ENCODE results near the gene VSTM4.

Gene VSTM4

DNA sequence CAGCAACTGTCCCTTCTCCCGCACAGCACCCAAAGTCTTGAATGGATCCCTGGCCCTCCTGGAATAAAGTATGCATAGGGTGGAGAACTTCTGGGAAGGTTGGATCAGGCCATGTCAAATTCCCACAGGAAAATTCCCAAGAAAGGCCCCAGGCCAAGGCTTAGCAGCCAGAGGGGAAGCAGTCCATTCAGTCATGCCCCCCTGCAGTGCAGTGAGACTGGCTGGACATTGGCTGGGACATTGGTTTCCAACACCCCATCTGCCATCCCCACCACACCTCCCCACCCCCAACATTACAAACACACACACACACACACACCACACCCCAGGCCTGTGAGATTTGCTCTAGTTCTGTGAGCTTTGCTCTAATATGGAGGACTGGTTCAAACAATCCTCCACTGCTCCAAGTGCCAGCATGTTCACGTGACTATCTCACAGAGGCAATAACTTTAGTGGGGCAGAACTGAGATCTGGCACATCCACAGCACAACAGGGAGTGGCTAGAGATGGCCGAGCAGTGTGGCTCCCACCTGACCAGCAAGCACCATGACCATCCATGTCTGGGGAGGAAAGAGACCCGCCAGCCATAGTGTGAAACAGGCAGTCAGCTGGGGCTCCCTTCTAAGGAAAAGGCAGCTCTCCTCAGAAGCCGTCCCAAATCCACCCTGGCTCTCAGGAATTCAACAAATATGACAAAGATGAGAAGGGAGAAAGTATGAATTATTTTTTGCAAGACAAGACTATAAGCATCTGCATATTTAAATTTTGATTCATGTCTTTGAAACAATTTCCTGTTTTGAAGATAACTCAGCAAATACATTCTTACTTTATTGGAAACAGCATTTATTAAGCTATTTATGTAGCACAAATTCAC is 25.2 kb upstream of the VSTM4 start:
- no peak for DNase-seq

GRCh38 chr10:49139846-49140195 is 24.5 kb upstream of the VSTM4 start:
- no peak for DNase-seq

DNA sequence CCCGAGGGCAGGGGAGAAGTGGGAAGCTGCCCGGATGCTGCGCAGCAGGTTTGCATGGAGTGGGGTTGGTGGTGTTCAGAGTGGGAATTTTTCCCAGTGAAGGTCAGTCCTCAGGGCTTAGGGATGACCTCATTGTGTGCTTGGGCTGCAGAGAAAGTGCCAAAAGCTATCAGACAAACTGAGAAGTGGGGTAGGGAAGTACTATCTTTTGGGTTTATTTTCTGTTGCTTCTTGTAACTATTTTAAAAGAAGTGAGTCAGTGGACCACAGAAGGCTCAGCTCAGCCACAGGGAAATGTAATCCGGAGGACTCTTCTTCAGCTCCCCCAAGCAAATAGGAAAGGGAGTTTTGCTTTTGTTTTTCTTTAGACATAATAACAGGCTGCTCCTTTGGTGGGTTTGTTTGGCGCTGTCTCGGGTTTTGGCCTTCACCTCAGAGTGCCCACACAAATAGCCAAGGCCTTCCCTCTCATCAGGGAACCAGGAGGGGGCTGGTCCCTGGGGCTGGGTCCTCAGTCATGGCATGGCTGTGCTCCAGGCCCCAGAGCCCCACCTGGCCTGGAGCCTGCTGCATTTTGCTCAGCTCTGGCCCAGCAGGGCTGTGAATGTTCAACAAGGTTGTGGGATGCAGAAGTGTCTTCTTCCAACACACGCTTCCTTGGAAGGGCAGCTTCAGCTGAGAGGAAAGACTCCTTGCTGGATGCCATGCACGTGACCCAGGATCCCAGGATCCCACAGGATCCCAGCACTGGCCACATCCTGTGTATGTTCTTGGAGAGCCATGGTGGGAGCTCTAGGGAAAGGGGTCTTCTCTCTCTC is 23.9 kb upstream of the VSTM4 start:
- DNase-seq, result no peak

DNA sequence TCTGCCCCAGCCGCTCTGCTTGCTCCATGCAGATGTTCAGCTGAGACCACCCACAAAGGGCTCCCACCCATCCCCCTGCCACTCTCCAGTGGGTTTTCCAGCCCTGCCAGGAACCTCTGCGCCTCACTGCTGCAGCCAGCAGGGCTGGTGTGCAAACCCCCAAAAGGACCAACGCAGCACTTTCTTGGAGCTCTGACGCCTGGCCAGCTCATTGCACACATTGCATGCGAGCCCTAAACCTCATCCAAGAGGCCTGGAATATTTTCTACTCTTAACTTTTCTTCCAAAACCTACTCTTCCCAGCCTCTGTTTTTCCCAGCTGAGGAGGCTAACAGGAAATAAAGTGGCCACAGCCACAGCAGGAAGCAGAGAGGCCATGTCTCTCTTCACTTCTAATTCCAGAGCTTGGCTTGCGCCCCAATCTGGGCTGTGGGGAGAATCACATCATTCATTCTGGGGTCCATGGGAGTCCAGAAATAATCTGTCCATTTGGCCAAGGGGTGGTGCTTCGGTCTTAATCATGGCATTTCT is 23.1 kb upstream of the VSTM4 start:
- DNase-seq, result no peak

- DNase-seq, result no peak
Observed at GRCh38 chr10:49136525-49136924, 21.2 kb upstream of the VSTM4 start.

GRCh38 chr10:49135575-49136313 is 20.4 kb upstream of the VSTM4 start:
- DNase-seq, result no peak

- no peak for DNase-seq
Observed at GRCh38 chr10:49134327-49134726, 19.0 kb upstream of the VSTM4 start.

DNA sequence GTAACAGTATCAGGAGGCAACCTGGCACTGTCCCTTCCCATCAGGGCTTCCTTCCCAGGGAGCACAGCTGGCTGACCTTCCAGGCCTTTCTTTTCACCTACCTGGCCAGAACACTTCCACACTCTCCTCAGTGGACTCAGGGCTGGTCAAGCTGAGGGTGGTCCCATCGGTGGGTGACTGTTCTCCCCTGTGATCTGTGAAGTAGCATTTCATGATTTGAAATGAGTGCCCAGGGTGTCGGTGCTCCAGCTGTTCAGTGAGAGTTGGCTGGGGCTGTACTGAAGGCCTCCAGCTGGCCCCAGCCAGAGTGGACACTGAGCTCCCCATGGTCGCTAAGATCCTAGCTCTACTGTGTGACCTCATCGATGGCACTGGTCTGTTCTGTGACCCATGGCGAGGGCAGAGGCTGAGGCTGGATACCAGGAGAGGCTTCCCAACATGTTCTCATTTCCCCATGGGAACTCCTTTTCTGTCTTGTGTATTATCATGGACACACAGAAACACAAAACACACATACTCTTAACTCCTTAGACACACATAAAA is 18.5 kb upstream of the VSTM4 start, which contains the start of gene FAM170B:
Gene FAM170B (minus strand): TSS at position 316 of the 543 bp plus-strand sequence. CDS start 103 bp downstream, at position 213.
- DNase-seq, result no peak

GRCh38 chr10:49132362-49132737 is 17.0 kb upstream of the VSTM4 start:
- no peak for DNase-seq

DNA sequence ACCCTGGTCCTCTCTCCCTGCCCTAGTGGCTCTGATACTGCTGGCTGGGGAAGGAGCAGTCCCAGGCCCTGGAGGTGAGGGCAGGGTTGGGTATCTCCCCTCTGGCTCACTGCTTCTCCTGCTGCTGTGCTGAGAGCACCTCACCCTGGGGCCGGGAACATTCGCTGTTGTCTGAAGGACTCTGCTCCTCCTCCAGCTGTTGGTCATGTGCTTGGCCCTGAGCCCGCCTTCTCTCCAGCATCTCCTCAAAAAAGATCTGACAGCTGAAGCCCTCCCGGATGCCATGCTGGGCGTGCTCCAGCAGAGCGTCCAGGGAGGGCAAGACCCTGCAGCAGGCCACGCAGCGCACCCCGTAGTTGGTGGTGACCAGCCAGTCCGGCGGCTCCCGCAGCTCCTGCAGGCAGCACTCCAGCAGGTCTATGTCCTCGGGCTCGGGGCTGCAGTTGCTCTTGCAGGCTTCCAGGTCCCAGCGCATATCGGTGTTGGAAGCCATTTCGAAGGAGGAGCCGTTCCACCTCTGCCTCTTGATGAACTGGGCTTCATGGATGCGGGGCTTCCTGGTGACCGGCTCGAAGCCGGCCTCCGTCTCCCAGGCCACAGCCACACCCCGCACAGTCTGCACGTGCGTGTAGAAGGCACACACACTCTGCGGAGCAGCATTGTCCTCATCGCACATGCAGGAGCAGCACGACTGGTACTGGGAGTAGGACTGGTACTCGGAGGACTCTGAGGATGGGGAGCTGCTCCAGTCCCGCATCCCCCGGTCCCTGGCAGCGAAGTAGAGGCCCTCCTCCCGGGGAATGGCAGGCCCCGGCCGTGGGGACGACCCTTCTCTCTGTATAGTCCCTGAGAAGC is 16.4 kb upstream of the VSTM4 start:
- no peak for DNase-seq

DNA sequence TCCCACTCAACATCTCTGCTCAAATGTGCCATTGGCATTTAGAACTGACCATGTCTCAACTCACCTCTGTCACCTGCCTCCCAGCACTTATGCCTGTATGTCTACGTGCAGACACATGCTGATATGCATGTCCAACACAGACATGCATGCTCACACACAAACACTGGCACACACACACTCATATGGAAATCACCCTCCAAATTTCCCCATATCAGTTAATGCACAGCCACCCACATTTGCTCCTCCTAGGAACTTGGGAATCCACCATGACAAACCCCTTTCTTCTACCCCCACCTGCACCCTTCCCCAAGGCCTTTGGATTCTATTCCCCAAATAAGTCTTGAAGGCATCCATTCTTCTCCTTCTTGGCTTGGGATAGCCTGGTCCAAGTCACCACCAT is 14.1 kb upstream of the VSTM4 start:
- DNase-seq, result no peak

- no peak for DNase-seq
Observed at GRCh38 chr10:49128854-49129253, 13.5 kb upstream of the VSTM4 start.

DNA sequence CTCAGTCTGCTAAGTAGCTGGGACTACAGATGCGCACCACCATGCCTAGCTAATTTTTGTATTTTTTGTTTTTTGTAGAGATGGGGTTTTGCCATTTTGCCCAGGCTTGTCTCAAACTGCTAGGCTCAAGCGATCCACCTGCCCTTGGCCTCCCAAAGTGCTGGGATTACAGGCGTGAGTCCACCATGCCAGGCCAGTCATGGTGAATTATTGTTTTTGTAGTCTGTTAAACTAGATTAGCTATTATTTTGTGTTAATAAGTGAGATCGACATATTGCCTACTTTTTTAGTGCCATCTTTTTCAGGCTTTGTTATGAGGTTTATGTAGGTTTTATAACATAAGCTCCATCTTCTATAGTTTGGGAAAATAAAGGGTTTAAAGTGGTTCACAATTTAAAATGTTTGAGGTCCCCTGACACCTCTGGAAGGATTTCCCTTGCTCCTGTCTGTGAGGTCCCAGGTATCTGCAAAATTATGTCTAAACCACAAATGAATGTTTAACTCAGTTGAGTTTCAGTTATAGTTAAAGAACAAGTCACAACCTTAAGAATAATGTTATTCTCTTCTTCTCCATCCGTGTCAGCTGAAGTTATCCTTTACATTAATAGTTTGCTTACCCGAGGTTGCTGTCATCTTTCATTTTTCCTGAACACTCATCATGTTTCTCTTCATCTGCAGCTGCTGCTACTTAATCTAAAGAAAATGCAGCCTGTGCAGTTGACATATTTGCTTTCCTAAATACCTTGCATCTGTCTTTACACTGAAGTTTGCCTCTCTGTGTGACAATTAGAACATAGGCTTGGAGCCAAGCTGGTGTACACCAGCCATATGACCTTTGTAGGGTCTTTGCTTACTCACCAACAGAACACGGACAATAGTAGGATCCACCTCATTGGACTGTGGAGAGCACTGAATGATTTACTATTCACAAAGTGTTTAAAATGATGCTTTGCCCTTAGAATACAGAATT is 8.9 kb upstream of the VSTM4 start:
- DNase-seq, result no peak

DNA sequence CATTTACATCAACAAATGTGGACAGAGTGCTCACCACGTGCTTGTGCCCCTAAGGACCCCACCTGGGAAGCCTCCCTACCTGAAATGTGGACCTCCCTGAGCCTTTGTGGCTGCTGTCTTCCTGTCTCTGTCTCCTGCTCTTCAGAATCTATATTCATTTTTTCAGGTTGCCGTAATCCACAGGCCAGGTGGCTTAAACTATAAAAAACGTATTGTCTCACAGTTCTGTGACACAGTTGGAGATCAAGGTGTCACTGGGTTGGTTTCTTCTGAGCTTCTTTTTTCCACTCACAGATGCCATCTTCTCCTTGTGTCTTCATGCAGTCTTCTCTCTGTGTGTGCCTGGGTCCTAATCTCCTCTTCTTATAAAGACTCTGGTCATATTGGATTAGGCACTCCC is 5.6 kb upstream of the VSTM4 start:
- DNase-seq, result no peak

- no peak for DNase-seq
Observed at GRCh38 chr10:49119746-49120145, 4.4 kb upstream of the VSTM4 start.

DNA sequence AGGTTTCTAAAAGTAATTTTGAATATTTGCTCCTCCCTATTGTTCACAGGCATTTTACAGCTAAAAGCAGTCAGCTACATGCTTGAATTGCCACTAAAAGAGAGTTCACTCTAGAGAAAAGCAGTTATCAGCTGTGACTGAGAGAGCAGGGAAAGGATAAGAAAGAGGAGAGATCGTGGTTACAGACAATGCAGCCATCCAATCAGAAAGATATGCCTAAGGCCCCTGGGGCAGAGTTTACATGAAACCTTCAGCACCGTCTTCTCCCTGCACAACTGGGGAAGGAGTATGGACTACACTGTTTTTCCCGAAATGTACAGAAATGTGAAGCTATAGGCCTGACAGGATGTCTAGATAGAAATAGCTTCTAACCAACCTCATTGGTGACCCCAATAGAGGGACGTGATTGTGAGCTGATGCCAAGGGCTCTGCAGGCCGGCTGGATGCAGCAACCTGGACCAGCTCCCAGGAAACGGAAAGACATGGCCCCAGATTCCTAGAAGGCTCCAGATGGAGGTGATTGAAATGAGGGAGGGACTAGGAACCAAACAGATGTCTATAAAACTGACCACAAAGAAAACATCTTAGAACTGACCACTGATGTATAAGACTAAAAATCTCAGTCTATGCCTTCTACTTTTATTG is 3.2 kb upstream of the VSTM4 start:
- DNase-seq, result no peak

DNA sequence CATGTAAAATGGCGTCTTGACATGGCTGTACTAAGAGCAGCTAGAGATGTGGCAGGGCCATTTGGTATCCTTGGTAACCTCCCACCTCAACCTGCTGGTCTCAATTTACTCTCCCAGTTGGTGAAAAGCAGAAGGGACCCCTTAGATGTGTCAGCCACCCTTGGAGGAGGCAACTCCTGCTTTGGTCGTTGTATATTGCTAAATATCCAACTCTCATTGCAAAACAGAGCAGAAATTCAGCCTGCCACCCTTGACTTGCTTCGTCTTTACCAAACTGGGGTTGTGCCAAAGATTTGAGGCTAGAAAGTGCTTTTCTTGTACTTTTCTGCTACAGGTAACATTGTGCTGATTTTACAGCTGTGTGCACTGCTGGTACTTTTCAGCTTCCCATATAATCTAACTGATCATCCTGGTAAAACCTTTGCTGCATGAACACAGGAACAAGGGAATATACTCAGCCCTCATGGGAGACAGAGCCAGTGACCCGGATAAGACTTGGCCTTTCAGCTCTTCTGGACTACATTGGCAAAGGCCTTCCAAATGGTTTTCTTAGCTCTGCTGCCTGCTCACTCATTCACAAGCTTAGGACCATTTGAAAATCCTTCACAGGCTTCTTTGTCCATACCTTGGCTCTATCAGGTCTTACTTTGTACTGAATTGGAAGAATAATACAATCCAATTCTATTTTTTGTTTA is 2.2 kb upstream of the VSTM4 start:
- DNase-seq, result no peak

GRCh38 chr10:49116509-49117375 is 1.4 kb upstream of the VSTM4 start:
- DNase-seq, result no peak
